ENCODE data around the gene COP1.
"Not testable (repeated sequence)": the region's sequence is repeated elsewhere in the genome, so short reads cannot be mapped to it uniquely, and the experiment has no call there.

Gene COP1

DNA sequence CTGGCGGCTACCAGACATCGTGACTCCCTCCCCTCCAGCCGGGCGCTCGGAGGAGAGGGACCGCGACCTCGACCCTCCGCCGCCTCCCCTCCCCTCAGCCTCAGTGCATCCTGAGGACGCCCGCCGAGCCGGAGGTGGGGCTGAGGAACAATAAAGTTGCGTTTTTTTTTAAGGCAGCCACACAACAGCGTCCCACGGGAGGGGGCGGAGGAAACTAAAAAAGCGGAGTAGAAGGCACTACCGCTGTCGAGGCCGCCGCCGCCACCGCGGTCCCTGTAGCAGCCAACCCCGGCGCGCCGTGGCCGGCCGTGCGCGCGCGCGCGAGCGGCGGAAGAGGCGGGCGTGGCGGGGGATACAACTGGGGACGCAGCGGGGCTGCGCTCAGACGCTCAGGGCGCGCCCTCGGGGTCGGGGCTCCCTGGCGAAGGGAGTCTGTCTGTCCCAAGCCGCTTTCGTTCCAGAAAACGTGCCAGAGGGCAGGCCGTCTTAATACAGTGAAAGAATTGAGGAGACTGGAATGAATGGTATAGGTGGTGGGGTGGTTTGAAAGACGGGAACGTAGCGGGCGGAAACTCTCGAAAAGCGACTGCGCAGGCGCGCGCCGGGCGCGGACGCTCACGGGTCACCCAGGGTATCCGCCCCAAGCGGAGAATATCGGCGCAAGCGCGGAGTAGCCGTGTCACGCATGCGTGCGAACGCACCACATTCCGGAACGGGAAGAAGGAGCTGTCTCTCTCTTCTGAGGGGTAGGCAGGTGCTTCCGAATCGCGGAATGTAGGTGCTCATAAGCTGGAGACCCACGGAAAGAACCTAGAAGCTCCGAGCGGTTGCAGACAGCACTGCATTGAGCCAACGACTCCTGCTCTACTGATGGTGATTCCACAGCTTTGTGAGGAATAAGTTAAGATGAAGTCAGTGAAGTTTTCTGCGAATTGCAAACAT, at the start of gene COP1:
TSS of gene COP1 (minus strand) at position 326 of the 942 bp plus-strand sequence. CDS start at position 18, 308 bp downstream.
- DNase-seq: peak; percentile 88 to 94 (median 92)

- no peak for DNase-seq
These were observed 45.1 kb upstream of the COP1 start for GRCh38 chr1:176252191-176252590.

- no peak for DNase-seq
These were observed 37.8 kb upstream of the COP1 start for GRCh38 chr1:176244851-176245250.

GRCh38 chr1:176243746-176244145, 36.7 kb upstream of the COP1 start:
- DNase-seq: no peak

GRCh38 chr1:176241385-176242015, 34.4 kb upstream of the COP1 start:
- DNase-seq: no peak

DNA sequence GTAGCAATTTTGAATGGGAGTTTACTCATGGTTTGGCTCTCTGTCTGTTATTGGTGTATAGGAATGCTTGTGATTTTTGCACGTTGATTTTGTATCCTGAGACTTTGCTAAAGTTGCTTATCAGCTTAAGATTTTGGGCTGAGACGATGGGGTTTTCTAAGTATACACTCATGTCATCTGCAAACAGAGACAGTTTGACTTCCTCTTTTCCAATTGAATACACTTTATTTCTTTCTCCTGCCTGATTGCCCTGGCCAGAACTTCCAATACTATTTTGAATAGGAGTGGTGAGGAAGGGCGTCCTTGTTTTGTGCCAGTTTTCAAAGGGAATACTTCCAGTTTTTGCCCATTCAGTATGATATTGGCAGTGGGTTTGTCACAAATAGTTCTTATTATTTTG, 26.6 kb upstream of the COP1 start:
- not testable (repeated sequence) for DNase-seq

DNA sequence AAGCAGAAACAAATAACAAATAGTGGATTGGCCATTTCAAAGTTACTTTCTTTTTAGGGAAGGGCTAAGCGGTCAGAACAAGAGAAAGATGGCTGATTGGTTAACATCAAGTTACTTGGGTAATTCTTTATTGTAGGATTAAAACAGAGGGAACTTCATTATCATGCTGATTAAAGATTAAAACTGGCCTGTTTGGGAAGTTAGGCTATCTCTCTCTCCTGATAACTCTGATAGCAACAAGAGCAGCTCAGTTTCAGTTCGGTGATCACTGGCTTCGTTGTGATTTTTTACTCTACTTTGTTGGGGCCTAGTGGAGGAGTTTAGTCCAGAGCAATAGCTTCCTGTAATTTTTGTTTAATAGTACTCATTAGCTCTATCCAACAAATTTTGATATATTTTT, 20.5 kb upstream of the COP1 start:
- no peak for DNase-seq

DNA sequence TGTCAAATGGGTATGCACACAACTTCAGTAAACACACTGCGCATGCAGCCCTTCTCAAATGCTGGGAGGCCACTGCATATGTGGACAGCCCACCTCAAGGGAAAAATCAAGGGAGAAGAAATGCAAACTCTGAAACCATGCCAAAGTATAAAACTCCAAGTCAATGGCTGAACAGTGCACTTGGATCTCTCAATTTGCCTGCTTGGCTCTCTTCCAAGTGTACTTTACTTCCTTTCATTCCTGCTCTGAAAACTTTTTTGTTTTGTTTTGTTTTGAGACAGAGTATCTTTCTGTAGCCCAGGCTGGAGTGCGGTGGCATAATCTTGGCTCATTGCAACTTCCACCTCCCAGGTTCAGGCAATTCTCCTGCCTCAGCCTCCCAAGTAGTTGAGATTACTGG, 18.8 kb upstream of the COP1 start:
- no peak for DNase-seq

GRCh38 chr1:176225479-176225875, 18.4 kb upstream of the COP1 start:
- no peak for DNase-seq

DNA sequence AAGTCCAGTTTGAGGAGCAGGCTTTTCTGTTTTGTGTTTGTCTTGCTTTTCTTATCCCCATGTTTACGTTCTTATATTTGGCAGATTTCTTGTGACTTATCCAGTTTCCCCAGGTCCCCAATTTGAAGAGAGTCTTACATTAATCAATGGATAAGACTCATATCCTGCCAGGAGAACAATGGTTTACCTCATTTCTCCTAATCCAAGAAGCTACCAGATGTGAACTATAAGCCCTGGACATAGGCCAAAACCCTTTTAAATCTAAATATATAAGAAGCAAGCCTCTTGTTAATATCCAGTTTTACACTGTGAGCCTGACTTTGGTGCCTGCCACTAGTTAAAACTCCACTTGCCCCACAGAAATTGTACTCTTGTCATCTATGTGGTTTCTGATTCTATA, 15.1 kb upstream of the COP1 start:
- no peak for DNase-seq

DNA sequence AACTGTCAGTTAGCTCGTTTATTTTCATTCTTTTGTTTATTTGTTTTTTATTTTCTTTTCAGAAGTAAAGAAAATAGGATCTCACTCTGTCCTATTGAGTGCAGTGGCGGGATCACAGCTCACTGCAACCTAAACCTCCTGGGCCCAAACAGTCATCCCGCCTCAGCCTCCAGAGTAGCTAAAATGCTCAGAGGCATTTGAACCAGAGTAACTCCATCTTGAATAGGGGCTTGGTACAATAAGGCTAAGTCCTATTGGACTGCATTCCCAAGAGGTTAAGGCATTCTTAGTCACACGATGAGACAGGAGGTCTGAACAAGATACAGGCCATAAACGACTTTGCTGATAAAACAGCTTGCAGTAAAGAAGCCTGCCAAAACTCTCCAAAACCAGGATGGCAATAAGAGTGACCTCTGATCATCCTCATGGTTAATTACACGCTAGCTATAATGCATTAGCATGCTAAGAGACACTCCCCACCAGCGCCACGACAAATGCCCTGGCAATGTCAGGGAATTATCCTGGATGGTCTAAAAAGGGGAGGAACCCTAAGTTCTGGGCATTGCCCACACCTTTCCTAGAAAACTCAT, 13.1 kb upstream of the COP1 start:
- DNase-seq: no peak

- no peak for DNase-seq
These were observed 10.5 kb upstream of the COP1 start for GRCh38 chr1:176217461-176218099.

DNA sequence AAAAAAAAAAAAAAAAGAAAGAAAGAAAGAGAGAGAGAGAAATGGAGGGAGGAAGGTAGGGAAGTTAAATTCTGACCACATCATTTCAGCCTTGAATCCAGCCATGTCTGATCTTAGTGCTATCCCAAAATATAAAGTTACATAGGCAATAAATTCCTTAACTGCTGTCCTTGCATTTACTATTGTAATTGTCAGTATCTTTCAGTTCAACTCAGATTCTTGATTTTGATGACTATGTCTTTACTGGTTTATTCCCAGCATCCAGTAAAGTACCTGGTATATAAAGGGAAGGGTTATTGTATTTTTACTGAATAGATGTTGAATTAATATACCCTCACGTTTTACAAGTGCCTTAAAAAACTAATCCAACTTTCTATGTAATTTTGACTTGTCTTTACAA, 8.9 kb upstream of the COP1 start:
- no peak for DNase-seq

DNA sequence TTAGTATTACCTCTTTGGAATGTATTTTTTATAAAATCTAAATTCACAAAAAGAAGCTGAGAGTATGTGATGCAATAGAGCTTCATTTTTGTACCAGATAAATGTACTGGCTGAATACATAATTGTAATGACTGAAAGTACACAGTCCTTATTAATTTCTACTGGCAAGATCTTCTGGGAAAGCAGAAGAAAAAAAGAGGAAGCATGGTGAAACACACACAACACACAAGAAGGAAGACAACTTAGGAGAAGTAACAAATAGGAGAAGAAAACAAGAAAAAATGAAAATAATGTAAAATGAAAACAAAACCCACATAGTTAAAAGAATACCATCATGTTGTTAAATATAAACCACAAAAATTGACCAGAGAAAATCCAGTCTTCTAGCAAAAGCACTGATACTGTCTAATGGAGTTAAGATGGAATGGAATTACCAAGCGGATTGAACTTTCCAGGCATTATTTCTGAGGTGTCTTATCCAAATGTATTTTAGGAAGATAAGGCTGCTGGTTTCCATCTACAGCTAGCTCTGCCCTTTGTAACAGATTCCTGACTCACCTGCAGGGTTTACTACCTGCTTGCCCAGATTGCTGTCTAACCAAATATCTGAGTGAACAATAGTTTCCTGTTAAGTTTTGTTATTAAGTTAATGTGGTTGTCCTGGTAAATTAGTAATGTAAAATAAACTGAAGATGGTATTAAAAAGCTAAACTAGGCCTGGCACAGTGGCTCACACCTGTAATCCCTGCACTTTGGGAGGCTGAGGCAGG, 4.5 kb upstream of the COP1 start:
- no peak for DNase-seq

DNA sequence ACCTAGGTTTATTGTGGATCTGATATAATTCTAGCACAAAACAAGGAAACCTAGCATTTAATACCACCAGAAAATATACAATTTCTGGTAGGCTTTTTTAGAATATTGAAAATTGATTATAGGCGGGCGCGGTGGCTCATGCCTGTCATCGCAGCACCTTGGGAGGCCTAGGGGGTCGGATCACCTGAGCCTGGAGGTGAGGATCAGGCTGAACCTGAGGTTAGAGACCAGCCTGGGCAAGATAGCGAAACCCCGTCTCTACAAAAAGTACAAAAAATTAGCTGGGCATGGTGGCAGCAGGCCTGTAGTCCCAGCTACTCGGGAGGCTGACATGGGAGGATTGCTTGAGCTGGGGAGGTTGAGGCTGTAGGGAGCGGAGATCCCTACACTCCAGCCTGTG, 948 bp upstream of the COP1 start:
- DNase-seq: no peak

DNA sequence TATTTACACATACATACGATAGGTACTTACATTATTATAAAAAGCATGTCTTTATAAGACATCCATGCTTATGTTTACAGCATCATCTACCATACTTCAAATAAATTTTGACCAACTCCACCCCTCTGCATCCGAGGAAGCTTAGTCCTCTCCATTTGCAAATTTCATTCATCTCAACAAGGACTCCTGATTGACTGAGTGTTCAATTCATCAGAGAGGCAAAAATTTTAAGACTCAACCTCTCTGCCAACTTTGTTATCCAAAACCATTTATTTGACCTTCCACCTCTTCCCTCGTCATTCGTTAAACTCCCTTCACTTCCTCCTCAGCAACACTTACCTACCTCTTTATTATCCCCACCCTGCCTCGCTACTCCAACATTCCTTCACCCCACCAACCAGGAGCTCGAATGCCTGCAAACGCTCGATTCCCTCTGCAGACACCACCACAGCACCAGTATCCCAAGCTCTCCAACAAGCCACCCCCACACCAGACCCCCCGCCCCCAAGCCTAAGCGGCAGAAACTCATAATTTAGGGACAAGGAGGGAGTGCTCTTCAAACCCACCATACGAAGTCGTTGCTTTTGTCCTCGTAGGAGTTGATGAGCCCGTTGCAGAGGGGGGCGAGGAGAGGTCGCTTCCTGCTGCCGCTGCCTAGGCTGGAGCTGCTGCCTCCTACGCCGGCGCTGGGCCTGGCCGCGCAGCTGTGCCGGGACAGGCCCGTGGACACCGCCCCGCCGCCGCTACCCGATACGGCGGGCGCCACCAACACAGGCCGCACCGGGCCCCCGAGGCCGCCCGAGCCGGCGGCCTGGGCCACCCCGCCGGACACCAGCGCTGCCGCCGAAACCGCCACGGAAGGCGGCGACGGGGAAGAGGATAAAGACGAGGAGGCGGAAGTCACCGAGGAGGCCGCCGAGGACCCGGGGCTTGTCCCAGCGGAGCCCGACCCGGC, 803 bp downstream of the COP1 start:
- DNase-seq: peak in 2 of 4 experiments; percentile 28 to 54

DNA sequence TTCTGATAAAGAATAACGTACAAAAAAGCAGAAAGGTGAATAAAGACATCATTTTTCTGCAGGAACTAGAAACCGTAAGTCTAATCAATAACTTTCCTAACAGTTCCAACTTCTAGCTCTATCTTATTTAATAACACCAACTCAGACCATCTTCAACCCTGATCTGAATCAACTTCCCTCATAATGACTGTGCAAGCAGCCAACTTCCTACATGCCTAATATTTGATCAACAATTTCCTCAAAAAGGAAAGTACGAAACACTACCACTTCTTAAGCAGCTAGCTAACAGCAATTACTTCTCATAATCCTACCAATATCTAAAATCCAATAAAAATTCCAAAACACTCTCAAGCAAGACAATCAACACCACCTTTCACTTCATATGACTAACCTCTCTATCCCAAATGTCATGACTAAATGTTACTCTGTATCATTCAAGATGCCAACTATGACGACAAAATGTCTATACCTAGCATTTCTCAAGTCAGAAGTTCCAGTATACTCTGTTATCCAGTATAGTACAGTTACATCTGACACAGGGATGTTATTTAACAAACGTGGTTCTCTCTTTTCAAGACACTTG, 1.7 kb downstream of the COP1 start:
- no peak for DNase-seq

DNA sequence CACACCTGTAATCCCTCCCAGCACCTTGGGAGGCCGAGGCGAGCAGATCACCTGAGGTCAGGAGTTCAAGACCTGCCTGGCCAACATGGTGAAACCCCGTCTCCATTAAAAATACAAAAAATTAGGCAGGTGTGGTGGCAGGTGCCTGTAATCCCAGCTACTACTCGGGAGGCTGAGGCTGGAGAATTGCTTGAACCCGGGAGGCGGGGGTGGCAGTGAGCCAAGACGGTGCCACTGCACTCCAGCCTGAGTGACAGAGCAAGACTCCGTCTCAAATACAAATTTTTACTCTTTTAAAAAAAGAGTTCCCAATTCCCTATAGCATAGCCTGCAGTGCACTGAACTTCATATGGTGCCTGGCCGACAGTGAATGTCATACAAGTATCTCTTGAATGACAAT, 2.4 kb downstream of the COP1 start:
- DNase-seq: not testable (repeated sequence)

DNA sequence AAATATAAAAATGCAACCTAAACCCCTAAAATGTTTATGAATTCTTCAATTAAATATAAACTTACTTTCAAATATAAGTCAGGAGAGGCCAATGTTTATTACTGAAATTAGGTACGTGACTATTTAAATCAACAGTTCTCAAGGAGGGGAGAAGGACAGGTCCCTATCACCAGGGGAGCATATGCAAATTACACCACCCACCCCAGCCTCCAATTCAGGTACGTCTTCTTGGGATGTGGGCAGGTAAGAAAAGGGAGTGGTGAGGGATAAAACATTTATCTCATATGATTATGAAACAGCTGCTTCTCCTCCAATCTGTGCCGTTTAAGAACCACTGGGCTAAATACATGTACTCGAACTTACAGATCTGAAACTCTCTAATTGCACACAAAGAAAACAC, 3.4 kb downstream of the COP1 start:
- no peak for DNase-seq

- no peak for DNase-seq
These were observed 5.5 kb downstream of the COP1 start for GRCh38 chr1:176201568-176201967.

GRCh38 chr1:176199707-176200106, 7.4 kb downstream of the COP1 start:
- no peak for DNase-seq
